SKM-1 treated with dmso at 0.1 percent for 144 hours (cell line): ENCODE results near the gene CLSTN1.
A peak's percentile ranks its signal among the peaks of the same experiment; 100 is the strongest.

Source experiments
- DNase-seq: peaks from one replicate; lab custom pipeline; 2025; ENCODE audit not compliant: unreplicated experiment; lab: John Stamatoyannopoulos, UW

Gene CLSTN1

GRCh38 chr1:9688599-9688998 is 135.2 kb downstream of the CLSTN1 start:
- DNase-seq = no peak

- no peak for DNase-seq
Observed at GRCh38 chr1:9687874-9688582, 135.7 kb downstream of the CLSTN1 start.

GRCh38 chr1:9687120-9687873 is 136.5 kb downstream of the CLSTN1 start:
- DNase-seq = no peak

- peak; percentile 75 for DNase-seq
Observed at GRCh38 chr1:9684801-9685200, 139.0 kb downstream of the CLSTN1 start.

GRCh38 chr1:9680828-9681227 is 142.9 kb downstream of the CLSTN1 start:
- DNase-seq = no peak

GRCh38 chr1:9680091-9680490 is 143.7 kb downstream of the CLSTN1 start:
- no peak for DNase-seq
